Stimulated activated CD8-positive, alpha-beta memory T cell treated with anti-CD3 and anti-CD28 coated beads, Interleukin-7, amount 100 ng/mL, for 1 hour (primary cell): Measurements from ENCODE around the gene A3GALT2.

Experiments
- DNase-seq, 2 donors: peaks; one replicate each; pipeline ENCODE4 v3.0.0-alpha.2; 2020; ENCODE audit warnings: low read depth in 2 of 2

The A3GALT2 gene

DNA sequence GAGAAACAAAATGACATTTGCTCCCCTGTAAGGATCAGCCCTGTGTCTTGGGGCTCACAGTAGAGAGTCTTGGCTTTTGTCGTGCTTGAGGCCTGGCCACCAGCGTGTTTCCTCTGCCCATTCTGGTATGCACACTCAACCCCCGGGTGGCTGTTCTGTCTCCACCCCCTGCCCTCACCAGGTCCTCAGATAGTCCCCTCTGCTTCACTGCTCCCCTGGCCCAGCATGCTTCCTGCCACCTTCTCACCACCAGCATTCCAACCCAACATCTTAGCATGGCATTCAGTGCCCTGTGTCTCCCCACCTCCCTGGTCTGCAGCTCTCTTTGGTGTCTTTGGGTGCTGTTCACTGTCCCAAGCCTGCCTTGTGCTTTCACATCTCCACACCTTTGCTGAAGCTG lies 48.4 kb downstream of the A3GALT2 start:
- DNase-seq: no peak

DNA sequence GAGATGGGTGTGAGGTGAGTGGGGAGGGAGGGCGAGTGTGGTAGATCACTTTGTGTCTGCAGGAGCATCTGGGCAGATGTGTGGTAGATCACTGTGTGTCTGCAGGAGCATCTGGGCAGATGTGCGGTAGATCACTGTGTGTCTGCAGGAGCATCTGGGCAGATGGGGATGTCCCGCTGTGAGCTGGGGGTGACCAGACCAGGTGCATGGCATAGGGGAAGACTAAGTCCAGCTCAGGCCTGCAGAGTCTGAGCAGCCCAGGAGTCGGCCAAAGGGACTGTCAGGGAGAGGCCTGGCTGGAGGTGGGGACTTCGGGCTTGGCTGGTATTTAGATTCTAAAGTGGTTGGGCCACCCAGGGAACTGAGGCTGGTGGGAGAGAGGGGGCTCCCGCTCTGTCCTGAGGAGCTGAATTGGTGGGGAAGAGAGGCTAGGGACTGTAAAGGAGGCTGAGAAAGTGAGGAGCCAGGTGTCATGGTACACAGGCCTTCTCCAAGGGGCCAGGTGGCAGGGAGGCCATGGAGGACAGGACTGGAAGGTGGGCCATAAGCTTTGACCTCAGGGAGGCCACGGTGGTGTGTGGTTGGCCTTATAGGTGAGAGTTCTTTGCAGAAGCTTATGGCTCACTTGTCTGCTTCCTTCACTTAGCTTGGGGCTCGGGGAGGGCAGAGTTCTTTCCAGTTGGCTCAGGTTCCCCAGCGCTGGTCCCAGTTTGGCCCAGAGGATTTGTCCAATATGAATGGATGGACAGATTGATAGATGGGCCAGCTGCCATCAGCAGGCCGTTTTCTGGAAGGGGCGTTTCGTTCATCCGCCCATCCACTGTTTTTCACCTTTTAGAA lies 49.0 kb downstream of the A3GALT2 start:
- DNase-seq: no peak

DNA sequence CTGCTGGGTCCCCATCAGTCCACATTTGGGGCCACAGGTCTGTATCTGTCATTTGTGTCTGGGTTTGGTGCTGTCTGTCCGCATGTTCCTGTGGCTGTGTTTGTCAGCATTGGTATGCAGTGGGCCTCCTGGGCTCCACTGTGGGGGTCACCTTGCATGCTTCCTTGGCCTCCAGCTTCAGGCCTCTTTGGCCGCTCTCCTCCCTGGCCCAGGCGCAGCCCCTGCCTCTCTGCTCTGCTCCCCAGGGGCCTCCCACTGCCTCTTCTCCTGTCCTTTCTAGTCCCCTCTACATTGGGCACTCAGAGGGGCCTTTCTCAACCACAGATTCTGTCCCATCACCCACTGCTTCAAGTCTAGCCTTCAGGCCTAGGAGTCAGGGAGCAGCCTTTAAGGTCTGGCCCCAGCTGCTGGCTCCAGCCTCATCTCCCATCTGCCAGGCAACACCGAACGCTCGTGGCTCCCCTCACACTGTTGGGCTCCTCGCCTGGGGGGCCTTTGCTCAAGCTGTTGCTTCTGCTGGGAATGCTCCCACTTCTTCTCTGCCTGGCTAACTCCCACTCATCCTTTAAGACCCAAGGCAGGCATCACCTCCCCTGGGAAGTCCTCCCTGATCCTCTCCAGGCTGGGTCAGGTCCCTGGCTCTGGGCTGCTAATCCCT lies 50.0 kb downstream of the A3GALT2 start:
- DNase-seq: no peak

DNA sequence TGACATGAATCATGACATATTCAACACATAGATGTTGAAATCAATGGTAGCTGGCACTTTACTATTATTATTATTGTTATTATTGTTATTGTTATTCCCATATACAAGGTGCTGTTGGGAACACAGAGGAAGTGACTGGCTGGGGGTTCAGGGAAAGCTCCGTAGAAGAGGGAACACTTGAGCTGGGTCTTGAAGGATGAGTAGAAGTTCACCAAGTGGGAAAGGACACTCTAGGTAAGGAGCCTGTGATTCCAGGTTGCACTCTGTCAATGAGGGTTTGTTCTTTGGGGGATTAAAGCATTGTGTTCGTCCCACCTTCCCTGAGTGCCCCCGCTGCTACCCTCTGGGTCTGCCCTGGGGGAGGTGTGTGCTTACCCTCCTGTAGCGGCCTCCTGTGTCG lies 50.5 kb downstream of the A3GALT2 start:
- no peak for DNase-seq

DNA sequence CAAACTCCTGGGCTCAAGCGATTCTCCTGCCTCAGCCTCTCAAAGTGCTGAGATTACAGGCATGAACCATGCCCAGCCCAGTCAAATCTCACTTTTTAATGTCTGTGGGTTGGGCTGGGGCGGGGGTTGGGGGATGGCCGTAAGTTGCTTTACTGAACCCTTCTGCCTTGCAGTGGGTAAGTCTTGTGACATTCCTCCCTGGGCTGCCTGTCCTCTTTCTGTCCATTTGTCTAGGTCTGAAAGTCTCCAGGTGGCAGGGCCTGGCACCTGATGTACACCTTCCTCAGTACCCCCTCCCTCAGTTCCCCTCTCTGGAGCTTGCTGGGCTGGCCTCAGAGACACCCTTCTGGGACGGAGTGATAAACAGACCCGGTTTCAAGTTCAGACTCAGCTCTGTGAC lies 51.3 kb downstream of the A3GALT2 start:
- DNase-seq: no peak

DNA sequence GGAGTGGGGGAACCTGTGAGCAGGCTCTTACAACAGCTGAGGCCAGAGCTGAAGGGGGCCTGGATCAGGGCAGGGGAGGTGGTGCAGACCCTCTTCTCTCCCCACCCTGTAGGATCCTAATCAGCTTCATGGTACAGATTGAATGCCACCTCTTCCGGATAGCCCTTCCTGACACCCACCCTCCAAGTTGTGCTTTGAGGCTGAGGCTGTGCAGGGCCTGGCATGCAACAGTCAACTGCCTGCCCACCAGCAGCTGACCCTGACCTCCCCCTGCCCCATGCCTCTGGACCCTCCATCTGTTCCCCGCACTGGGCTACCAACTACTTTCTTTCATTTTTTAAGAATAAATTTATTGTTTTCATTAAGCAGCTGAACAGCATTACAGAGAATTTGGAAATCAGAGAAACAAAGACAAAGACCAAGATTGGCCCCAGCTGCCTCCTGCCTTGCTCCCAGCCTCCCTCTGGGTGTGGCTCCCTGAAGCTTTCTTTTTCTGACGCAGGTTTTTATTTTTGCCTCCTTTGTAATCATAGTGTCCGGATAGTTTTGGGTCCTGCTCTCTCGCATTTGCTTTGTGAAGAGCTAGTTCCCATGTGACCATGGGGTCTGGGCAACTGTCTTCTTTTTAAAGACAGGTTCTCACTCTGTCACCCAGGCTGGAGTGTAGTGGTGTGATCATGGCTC lies 51.8 kb downstream of the A3GALT2 start:
- DNase-seq: no peak

DNA sequence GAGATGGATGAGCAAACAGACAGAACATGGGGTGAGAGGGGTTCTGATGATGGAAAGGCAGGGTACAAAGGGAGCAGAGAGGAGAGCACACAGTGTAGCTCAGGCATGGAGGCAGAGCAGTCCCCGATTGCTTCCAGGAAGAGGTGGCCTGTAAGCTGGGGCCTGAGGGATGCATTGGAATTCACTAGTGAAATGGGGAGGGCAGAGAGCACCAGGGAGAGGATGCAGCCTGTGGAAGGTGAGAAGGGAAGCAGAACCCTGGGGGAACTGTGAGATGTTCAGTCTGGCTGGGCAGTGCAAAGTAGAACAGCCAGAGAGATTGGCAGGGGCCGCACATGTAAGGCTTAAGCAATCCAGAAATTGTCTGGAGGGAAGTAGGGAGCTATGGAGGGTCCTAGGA lies 52.4 kb downstream of the A3GALT2 start:
- no peak for DNase-seq

DNA sequence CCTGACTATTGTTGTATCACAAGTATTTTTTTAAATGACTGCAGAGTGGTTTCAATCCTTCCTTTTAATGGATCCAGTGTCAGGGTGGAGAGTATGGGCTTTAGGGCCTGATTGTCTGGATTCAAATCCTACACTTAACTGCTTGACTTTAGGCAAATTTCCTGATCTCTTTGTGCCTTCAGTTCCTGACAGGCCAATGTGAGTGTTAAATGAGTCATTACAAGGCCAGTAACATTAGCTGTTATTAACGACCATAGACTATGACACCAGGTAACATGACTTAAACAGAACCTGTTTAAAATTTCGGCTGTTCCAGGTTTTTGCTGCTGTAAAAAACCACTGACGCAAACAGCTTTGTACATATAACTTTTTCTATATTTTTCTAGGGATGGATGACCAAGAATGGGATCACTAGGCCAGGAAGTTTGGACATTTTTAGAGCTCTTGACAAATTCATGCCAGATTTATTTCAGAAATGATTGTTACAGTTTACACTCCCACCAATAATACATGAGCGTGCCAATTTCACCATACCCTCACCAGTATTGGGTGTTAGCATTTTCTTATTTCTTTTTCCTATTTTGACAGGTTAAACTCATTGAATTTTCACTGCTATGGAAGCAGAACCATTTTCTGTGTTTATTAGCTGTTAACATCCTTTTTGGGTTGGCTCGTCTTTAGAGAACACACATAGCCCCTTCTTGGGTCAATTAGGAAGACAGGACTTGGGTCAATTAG lies 53.3 kb downstream of the A3GALT2 start:
- DNase-seq: no peak

DNA sequence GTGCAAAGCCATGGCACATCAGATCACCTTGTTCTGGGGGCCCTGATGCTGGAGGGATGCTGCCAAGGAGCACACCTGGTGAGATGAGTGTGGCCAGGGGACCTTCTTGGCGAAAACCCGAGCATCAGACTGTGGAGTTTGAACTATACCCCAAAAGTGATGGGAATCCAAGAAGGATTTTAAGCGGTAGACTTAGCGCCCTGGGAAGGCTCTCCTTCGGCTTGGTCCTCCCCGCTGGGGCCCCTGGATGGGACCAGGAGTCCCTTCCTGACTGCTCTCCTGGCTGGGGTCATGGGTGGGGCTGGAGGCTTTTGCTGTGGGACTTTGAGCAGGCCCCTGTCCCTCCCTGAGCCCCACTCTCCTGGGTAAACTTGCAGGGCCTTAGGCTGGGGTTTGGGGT lies 54.1 kb downstream of the A3GALT2 start:
- DNase-seq: no peak

DNA sequence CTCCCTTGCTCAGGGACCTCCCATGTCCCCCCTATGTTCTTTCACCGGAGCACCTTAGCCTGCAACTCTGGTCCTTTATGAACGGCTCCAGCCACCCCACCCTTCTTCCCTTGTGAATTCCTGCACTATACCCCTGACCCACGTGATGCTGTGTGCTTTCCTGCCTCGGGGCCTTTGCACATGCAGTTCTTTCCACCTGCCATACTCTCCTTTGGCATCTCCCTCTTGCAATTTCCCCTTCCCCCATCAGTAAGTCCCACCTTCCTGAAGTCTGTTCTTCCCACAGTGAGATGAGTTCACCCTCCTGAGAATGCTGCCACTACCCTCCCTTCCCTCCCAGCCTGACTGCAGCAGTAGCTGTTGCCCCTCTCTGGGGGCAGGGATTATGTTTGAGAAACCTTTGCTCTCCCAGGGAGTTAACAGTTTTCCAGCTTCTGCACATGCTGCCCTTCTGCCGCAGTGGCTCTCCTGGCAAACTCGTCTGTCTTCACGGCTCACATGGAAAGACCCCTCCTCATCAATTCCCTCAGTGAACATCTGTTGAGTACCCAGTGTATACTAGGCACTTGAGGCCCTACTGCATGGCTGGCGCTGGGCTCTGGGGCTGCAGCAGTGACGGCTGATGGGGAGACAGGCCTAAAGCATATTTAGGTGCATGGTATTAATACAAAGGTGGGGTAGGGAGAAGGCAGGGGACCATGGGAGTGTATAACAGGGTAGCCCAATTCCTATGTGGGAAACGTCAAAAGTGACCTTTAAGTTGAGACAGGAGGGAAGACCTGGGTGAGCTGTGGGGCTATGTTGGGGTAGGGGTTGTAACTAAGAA lies 54.9 kb downstream of the A3GALT2 start:
- no peak for DNase-seq

DNA sequence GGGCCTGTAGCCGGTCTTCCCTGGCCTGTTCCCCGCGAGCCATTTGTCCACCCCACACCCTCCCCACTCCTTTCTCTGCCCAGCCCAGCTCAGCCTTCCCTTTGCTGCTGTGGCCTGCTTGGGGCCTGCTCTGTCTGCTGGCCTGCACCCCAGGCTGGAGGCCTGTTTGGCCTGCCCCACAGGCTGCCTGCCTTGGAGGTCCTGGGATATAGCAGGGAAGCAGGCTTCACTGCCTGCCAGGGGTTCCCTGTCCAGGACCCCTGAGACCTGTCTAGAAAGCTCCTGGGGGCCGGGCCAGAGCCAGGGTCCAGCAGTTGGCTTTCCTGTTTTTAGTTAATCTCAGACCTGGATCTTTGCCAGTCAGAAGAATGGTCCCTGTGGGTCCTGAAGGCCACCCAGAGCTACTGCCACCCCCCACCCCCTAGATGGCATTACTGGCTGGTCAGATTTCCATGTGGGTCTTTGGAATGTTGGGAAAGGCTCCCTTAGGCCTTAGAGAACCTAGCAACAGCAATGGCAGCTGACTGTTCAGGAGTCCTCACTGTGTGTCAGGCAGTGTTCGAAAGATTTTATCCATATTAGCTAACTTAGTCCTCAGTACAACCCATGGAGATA lies 56.9 kb downstream of the A3GALT2 start:
- DNase-seq: no peak

DNA sequence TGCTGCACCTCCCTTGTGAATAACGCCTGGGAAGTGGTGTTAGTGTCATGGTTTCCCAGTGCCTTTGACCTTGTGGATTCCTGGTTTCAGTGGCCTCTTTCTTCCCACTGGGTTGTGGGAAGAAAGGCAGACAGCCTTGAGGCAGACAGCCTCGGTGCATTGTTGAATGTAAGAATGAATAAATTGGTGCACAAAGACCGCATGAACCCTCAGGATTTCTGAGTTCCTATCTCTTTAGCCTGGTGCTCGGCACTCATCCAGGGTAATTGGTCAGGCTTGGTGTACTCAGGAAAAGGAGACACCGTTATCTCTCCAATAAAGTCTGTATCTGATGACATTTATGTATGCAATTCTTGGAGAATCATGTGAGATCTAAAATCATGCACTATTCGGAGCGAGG lies 59.6 kb downstream of the A3GALT2 start:
- DNase-seq: no peak

DNA sequence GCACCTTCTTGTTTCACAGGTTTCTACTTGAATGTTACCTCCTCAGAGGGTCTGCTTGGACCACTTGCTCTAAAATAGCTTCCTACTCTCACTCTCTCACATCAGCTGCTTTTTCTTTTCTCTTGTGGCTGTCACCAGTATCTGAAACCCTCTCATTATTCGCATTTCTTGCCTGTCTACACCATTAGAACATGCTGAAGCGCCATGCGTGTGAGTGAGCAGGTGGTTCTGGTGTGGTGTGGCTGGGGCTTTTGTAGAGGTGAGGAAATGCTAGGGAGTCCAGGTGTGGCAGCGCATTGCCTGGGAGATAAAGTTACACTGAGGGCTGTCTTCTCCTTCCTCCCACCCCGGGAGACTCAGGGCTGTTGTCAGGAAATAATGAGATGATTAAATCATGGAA lies 60.5 kb downstream of the A3GALT2 start:
- no peak for DNase-seq

DNA sequence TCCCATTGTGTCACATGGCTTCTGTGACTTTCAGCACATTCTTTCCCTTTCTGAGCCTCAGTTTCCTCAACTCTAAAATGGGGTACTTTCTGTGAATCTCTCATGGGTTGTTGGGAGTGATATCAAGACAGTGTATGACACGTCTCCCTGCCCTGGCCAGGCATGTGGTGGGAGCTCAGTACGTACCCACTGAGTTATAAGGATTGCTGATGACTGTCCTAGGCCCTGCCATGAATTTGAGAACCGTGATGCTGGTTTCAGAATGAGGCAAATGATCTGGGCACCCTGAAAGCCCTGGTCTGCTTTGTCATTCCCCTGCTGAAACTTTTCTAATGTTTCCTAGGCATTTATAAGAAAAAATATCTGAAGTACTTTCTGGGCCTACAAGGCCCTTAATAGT lies 61.0 kb downstream of the A3GALT2 start:
- DNase-seq: no peak

DNA sequence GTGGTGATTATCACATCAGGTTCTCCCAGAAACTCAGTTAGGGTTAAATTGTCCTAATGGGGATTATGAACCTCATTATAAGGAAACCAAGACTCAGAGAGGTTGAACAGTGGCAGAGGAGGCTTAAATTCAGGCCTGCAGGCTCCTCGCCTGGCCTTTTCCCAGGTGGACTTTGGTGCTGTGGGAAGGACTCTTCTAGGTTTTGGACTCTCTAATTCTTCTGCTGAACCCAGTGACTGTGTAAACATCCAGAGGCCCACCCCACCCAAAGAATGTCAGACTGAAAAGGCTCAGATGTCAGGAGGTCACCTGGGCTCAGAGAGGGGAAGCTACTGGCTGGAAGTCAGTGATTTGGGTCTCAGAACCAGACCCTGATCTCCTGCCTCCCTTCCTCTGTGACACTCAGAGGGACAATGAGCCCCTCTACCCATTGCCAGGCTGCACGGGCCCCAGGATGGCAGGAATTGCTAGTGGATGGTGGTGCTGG lies 62.1 kb downstream of the A3GALT2 start:
- DNase-seq: no peak

DNA sequence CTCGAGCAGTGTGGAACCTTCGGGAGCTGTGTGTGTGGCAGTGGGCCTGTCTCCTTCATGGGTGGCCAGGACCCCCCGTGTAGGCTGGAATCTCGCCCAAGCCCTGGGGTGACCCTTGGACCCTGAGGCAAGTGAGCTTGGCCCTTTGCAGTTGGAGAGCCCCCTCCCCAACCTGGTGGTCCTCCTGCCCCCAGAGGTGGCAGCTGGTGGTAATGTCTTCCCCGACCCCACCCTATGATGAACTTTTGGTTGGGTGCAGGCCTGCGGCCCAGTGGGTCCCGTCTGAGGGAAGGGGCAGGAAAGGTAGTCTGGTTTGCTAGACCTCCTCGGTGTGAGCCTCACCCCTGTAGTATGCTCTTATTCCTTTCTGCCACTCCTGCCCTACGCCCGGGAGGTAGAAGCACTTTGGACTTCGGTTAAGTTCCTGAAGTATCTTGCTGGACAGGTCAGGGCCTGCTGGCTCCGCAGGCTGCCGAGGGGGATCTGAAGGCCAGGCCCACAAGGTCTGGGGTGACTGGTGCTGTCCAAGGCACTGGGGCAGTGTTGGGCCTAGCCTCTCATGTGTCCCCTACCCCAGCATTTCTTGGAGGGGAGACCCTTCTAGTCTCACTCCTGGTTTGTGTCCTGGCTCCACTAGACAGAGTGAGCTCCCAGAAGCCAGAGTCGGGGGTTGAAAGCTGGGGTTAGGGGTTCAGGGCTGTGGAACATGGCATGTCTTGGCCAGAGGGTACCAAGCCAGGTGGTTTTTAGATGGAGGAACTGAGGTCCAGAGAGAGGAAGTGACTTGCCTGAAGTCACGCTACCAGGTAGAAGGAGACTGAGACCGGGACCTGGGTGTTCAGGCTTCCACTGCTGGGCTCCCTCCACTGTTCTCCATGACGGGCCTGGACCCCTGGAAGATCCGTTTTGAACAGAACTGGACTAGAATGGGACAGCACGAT lies 62.9 kb downstream of the A3GALT2 start:
- no peak for DNase-seq

DNA sequence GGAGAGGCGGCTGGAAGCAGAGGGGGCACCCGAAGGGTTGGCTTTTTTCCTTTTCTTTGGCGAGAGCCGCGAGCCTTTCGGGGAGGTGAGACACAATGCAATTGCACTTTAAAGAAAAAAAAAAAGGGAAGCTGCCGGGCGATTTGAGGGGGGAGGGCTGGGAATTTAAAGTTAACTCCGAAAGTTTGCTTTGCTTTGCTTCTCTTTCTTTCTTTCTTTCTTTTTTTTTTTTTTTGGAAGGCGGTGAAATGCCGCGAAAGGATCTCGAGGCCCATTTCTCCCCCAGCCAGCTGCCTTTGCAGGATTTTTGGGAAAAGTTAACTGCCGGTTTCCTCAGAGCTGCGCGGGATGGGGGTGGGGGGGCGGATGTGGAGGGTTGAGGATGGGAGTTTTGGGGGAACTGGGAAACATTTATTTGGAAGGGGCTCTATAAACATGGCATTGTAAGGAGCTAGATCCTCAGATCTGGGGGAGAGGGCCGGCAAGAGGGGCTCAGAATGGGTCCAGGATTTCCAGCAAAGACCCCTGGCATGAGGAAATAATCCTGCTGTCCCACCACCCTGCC lies 63.6 kb downstream of the A3GALT2 start:
- DNase-seq: no peak
